B cell (primary cell): ENCODE data around the gene DAZAP1. TPM values are rescaled to one million over a fixed set of nuclear protein-coding genes. Genes with fewer than 3 reads are reported as not detected.

ENCODE experiments used
- ATAC-seq: fragments of 200-7000 bp; cut with Tn5 transposase; one replicate; pipeline ENCODE4 v1.10.0; 2021; ENCODE audit warnings: low read depth, mild to moderate bottlenecking, moderate number of reproducible peaks, moderate library complexity
- CTCF ChIA-PET: fragments of 350-600 bp; sonication (Branson Sonifier 250); formaldehyde crosslinking; loops from one replicate; lab custom pipeline; 2021; ENCODE audit warnings: antibody characterized with exemption, inconsistent platforms; lab: Charles Lee
- POLR2A ChIA-PET: fragments of 350-600 bp; sonication (Branson Sonifier 250); formaldehyde crosslinking; loops from one replicate; lab custom pipeline; 2021; ENCODE audit warnings: antibody characterized with exemption; lab: Charles Lee
- DNase-seq: peaks from one replicate; pipeline ENCODE4 v3.0.0; 2013
- H2AFZ ChIP-seq: 2 replicates; pipeline ENCODE4 v1.6.1; 2012; ENCODE audit warnings: mild to moderate bottlenecking, low read depth, low read length; ENCODE audit not compliant: insufficient read depth, poor library complexity, severe bottlenecking
- H3K27ac ChIP-seq, 2 donors: 1 replicate in 1 of 2; 2 replicates in 1 of 2; pipeline ENCODE4 v1.5.1; 2012 to 2013; ENCODE audit warnings: low read length in 2 of 2, mild to moderate bottlenecking in 2 of 2, moderate library complexity in 1 of 2
- H3K27me3 ChIP-seq, 4 experiments: fragments of 200-600 bp in 1 of 4; sonication (generic) in 1 of 4; replicated peaks in 1 of 4; 1 replicate in 2 of 4; 2 replicates in 2 of 4; pipeline versions ENCODE4 v1.6.1 to v1.7.0; 2013 to 2016; ENCODE audit warnings: low read length in 3 of 4, mild to moderate bottlenecking in 2 of 4, mixed read lengths in 1 of 4, moderate library complexity in 1 of 4; ENCODE audit not compliant: insufficient read depth in 4 of 4, control insufficient read depth in 3 of 4; ENCODE audit errors: control extremely low read depth in 1 of 4
- H3K36me3 ChIP-seq, 2 experiments: replicated peaks in 1 of 2; 1 replicate in 1 of 2; 2 replicates in 1 of 2; pipeline versions ENCODE4 v1.6.1 to v1.7.1; 2013; ENCODE audit warnings: low read length in 1 of 2; ENCODE audit not compliant: insufficient read depth in 2 of 2, control insufficient read depth in 1 of 2; ENCODE audit errors: control extremely low read depth in 1 of 2, extremely low read depth in 1 of 2
- H3K4me1 ChIP-seq, 2 donors: fragments of 200-600 bp in 1 of 2; sonication (generic) in 1 of 2; 1 replicate in 1 of 2; 2 replicates in 1 of 2; pipeline versions ENCODE4 v1.5.1 to v1.6.1; 2013 to 2017; ENCODE audit warnings: low read length in 2 of 2; ENCODE audit not compliant: control insufficient read depth in 2 of 2, insufficient read depth in 2 of 2
- H3K4me2 ChIP-seq: replicated peaks from 2 replicates; pipeline ENCODE3; 2012; ENCODE audit warnings: mild to moderate bottlenecking, low read depth, low read length; ENCODE audit not compliant: poor library complexity, severe bottlenecking
- H3K4me3 ChIP-seq, 5 experiments: fragments of 200-600 bp in 1 of 5; sonication (generic) in 1 of 5; 1 replicate in 3 of 5; 2 replicates in 2 of 5; pipeline versions ENCODE4 v1.5.1 to v1.7.0; 2011 to 2016; ENCODE audit warnings: low read length in 4 of 5, mild to moderate bottlenecking in 4 of 5, low read depth in 2 of 5, control low read depth in 1 of 5, moderate library complexity in 1 of 5; ENCODE audit not compliant: insufficient read depth in 1 of 5; ENCODE audit errors: control extremely low read depth in 1 of 5, extremely low read depth in 1 of 5
- H3K79me2 ChIP-seq: fragments of 200-600 bp; sonication (generic); one replicate; pipeline ENCODE4 v1.6.0; 2016; ENCODE audit warnings: low read length; ENCODE audit not compliant: control insufficient read depth, insufficient read depth
- H3K9ac ChIP-seq: fragments of 200-600 bp; sonication (generic); 2 replicates; pipeline ENCODE4 v1.6.1; 2017; ENCODE audit warnings: mild to moderate bottlenecking, low read length, moderate library complexity
- H3K9me3 ChIP-seq, 3 donors: one replicate each; pipeline versions ENCODE4 v1.6.1 to v1.7.1; 2013; ENCODE audit warnings: low read length in 2 of 3; ENCODE audit not compliant: control insufficient read depth in 2 of 3, insufficient read depth in 1 of 3; ENCODE audit errors: control extremely low read depth in 1 of 3
- H4K20me1 ChIP-seq: 2 replicates; pipeline ENCODE4 v1.6.0; 2012; ENCODE audit warnings: mild to moderate bottlenecking, low read length; ENCODE audit not compliant: insufficient read depth, control insufficient read depth, poor library complexity, severe bottlenecking
- H3K27ac Mint-ChIP-seq: one replicate; pipeline ENCODE4 v1.8.0; 2021; ENCODE audit warnings: mixed read lengths
- H3K27me3 Mint-ChIP-seq: one replicate; pipeline ENCODE4 v1.8.0; 2021; ENCODE audit warnings: mixed read lengths
- H3K4me1 Mint-ChIP-seq: one replicate; pipeline ENCODE4 v1.8.0; 2021; ENCODE audit warnings: mixed read lengths
- H3K4me3 Mint-ChIP-seq: one replicate; pipeline ENCODE4 v1.8.0; 2021; ENCODE audit warnings: mixed read lengths
- H3K9me3 Mint-ChIP-seq: one replicate; pipeline ENCODE4 v1.8.0; 2022; ENCODE audit warnings: mixed read lengths; ENCODE audit not compliant: insufficient read depth
- CTCF ChIP-seq: fragments of 200-600 bp; IDR thresholded peaks from one replicate; pipeline ENCODE4 v1.8.0; 2022; ENCODE audit warnings: antibody characterized with exemption, mild to moderate bottlenecking
- EZH2 ChIP-seq: IDR thresholded peaks from 2 replicates; pipeline ENCODE4 v1.6.1; 2012; ENCODE audit warnings: borderline replicate concordance, low read depth, mild to moderate bottlenecking, moderate library complexity, low read length; ENCODE audit not compliant: insufficient read depth, poor library complexity, severe bottlenecking
- WGBS: methylation state at CpG from one replicate; pipeline ENCODE4 v1.1.5; 2013; ENCODE audit warnings: missing lambda C conversion rate; ENCODE audit not compliant: insufficient coverage; 5-methylcytosine and 5-hydroxymethylcytosine counted together
- intact Hi-C: fragments of 100-400 bp; cut with micrococcal nuclease; formaldehyde crosslinking; loops from one replicate; pipeline ENCODE4 v1.10.0; 2022
- polyA plus RNA-seq: library from polyadenylated mRNA; depleted of rRNA; stranded (reverse); fragments of >200 nt; gene quantifications from 2 replicates; pipeline ENCODE4 v1.2.3, GENCODE V29; 2012
- total RNA-seq, 2 donors: library from RNA; stranded (reverse); fragments of 120-200 nt in 1 of 2; gene quantifications; 1 replicate in 1 of 2; 2 replicates in 1 of 2; pipeline versions ENCODE4 v1.2.3 to v1.2.4, GENCODE V29; 2013 to 2022

DAZAP1 gene
- total and polyA plus RNA-seq, 2 donors (not counting 1 experiment from before 2014, with no cell fraction given): 54.8 to 125 TPM

DNA sequence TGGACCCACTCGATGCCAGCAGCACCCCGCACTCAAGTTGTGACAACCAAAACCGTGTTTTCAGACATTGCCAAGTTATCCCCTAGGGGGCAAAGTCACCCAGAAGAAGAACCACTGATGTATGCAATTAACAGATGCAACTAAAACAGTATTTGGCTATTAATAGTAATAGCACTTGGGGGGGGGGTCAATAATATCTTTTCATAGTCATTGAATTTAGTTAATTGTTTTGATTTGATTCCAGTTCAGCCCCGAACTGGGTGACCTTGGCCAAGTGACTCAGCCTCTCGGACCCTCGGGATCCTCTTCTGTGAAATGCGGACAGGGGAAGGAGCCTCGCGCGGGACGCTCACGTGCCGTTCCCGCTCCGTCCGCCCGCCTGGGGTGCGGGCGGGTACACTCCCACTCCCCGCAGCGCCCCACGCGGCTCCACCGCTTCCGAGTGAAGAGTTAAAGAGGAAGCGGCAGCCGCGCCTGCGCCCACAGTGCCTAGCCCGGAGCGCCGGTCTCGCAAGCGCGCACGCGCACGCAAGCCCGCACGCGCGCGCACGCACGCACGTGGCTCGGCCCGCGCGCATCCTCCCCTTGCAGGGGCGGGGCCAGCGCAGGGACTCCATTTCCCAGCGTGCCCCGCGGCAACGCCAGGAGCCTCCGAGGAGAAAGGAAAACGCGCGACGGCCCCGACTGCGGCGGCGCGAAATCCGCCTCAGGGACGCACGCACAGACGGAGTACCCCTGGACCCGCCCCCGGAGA, 435 bp upstream of the DAZAP1 start:
- POLR2A ChIA-PET: no interaction called here
- Mint-ChIP-seq H3K4me3 (peak overlapping the region; percentile 85), H3K4me1 (peaks cover 46% of the 10 kb centered on the region), H3K27me3 (peaks cover 4% of the 10 kb centered on the region), H3K27ac (peak overlapping the region; percentile 92), H3K9me3 (no peaks in the 10 kb centered on the region)
- Histone ChIP-seq H2AFZ (peak overlapping the region; percentile 47), H3K4me3 (peak overlapping the region in 4 of 5 experiments; percentile 45 to 72 (median 58)), H3K36me3 (no peaks in the 10 kb centered on the region), H3K9me3 (peaks cover 0 to 4% (median 0%) of the 10 kb centered on the region in 3 donors), H3K4me1 (peaks cover 31 to 52% of the 10 kb centered on the region in 2 donors), H3K27ac (peak overlapping the region; percentile 64 to 69), H4K20me1 (peaks cover 43% of the 10 kb centered on the region), H3K27me3 (peaks cover 0 to 21% (median 5%) of the 10 kb centered on the region in 4 experiments), H3K79me2 (peaks cover 42% of the 10 kb centered on the region), H3K4me2 (peak overlapping the region; percentile 84), H3K9ac (peak overlapping the region; percentile 66)
- WGBS: under 1% methylated on average over 68 of the region's 72 CpGs
- CTCF ChIA-PET: no interaction called here
- TF ChIP-seq EZH2 (no peak), CTCF (peak; percentile 63)
- DNase-seq (peak; percentile 100), ATAC-seq (peak; percentile 84)
- intact Hi-C loops: loop anchor here (1.0 to 5.0 kb wide), 6 partner anchors 24 to 835 kb away; partner anchors contain the start of genes BSG, C19orf25, NDUFS7 and RPS15
